Ishikawa (cell line): ENCODE measurements around the gene NMU.

Experiments
- CEBPB ChIP-seq: IDR thresholded peaks from 2 replicates; pipeline ENCODE4 v1.6.1; 2012
- CREB1 ChIP-seq: IDR thresholded peaks from 2 replicates; pipeline ENCODE4 v1.6.1; 2012; ENCODE audit warnings: low read depth
- EGR1 ChIP-seq: IDR thresholded peaks from 2 replicates; pipeline ENCODE4 v1.6.1; 2012
- EP300 ChIP-seq: IDR thresholded peaks from 2 replicates; pipeline ENCODE4 v1.6.1; 2012; ENCODE audit warnings: borderline replicate concordance
- FOXM1 ChIP-seq: IDR thresholded peaks from 2 replicates; pipeline ENCODE4 v1.6.1; 2012; ENCODE audit warnings: low read depth, borderline replicate concordance
- MAX ChIP-seq: IDR thresholded peaks from 2 replicates; pipeline ENCODE4 v1.6.1; 2012
- NFIC ChIP-seq: IDR thresholded peaks from 2 replicates; pipeline ENCODE4 v1.6.1; 2012
- RAD21 ChIP-seq: IDR thresholded peaks from 2 replicates; pipeline ENCODE4 v1.6.1; 2012; ENCODE audit warnings: low read depth
- REST ChIP-seq: IDR thresholded peaks from 2 replicates; pipeline ENCODE4 v1.6.1; 2012; ENCODE audit warnings: low read depth, mild to moderate bottlenecking
- TAF1 ChIP-seq: IDR thresholded peaks from 2 replicates; pipeline ENCODE4 v1.6.1; 2012; ENCODE audit warnings: low read depth, mild to moderate bottlenecking
- TCF12 ChIP-seq: IDR thresholded peaks from 2 replicates; pipeline ENCODE4 v1.6.1; 2012; ENCODE audit warnings: low read depth
- TEAD4 ChIP-seq: IDR thresholded peaks from 2 replicates; pipeline ENCODE4 v1.6.1; 2012
- USF1 ChIP-seq: IDR thresholded peaks from 2 replicates; pipeline ENCODE4 v1.6.1; 2012
- YY1 ChIP-seq: IDR thresholded peaks from 2 replicates; pipeline ENCODE4 v1.6.1; 2012; ENCODE audit warnings: low read depth
- ZBTB7A ChIP-seq: IDR thresholded peaks from 2 replicates; pipeline ENCODE4 v1.6.1; 2012; ENCODE audit warnings: low read depth

Gene NMU

GRCh38 chr4:55568905-55569504 lies 67.1 kb downstream of the NMU start:
- TF ChIP-seq RAD21 (no peak), ZBTB7A (no peak), REST (no peak)

- TF ChIP-seq CREB1 (no peak), YY1 (no peak), MAX (no peak)
Observed at GRCh38 chr4:55561889-55562288, 74.2 kb downstream of the NMU start.

- no peak for TF ChIP-seq EGR1
- no peak for TF ChIP-seq TAF1
- TF ChIP-seq TCF12: no peak
- no peak for TF ChIP-seq MAX
- TF ChIP-seq FOXM1: no peak
- no peak for TF ChIP-seq REST
- no peak for TF ChIP-seq NFIC
- no peak for TF ChIP-seq CEBPB
Observed at GRCh38 chr4:55560096-55560495, 76.0 kb downstream of the NMU start.

GRCh38 chr4:55554453-55555030 lies 81.6 kb downstream of the NMU start:
- TF ChIP-seq REST (no peak), RAD21 (peak; percentile 28; the same call in 1 of the 2 replicates), MAX (no peak), CEBPB (no peak)

GRCh38 chr4:55553441-55554201 lies 82.5 kb downstream of the NMU start:
- no peak for TF ChIP-seq TEAD4
- TF ChIP-seq CREB1: no peak
- no peak for TF ChIP-seq TAF1
- no peak for TF ChIP-seq MAX
- no peak for TF ChIP-seq CEBPB
- TF ChIP-seq FOXM1: no peak
- no peak for TF ChIP-seq TCF12
- TF ChIP-seq REST: no peak
- TF ChIP-seq NFIC: no peak
- TF ChIP-seq EP300: no peak
- TF ChIP-seq USF1: no peak
- no peak for TF ChIP-seq RAD21
- no peak for TF ChIP-seq EGR1
- no peak for TF ChIP-seq YY1
- TF ChIP-seq ZBTB7A: no peak
